Caco-2 (cell line): ENCODE results near the gene MRM1. TPM values are rescaled to one million over a fixed set of nuclear protein-coding genes. Genes with fewer than 3 reads are reported as not detected.

Experiments used
- BruUV-seq: library from RNA; stranded (reverse); fragments of 400-500 nt; replicated peaks from 2 replicates; lab custom pipeline; 2021; lab: Mats Ljungman, UMichigan
- CTCF ChIA-PET: fragments of 300-600 bp; sonication (Branson Sonifier 250); formaldehyde crosslinking; loops from one replicate; lab custom pipeline; 2022; ENCODE audit warnings: antibody characterized with exemption; lab: Charles Lee
- POLR2A ChIA-PET: fragments of 300-600 bp; sonication (Branson Sonifier 250); formaldehyde crosslinking; loops from one replicate; lab custom pipeline; 2022; ENCODE audit warnings: antibody characterized with exemption; lab: Charles Lee
- DNase-seq, 2 experiments: peaks; one replicate each; pipeline versions ENCODE4 v3.0.0 to v3.0.0-alpha.2; 2020 to 2022
- H3K27me3 ChIP-seq: replicated peaks from 2 replicates; pipeline ENCODE4 v1.6.0; 2011; ENCODE audit warnings: low read length; ENCODE audit not compliant: control insufficient read depth, insufficient read depth
- H3K36me3 ChIP-seq: 2 replicates; pipeline ENCODE4 v1.5.1; 2011; ENCODE audit warnings: low read length; ENCODE audit not compliant: control insufficient read depth, insufficient read depth
- H3K4me1 ChIP-seq: fragments of 250-450 bp; sonication (Bioruptor Pico); 2 replicates; pipeline ENCODE4 v1.5.1; 2020; ENCODE audit warnings: mild to moderate bottlenecking
- H3K4me3 ChIP-seq: 2 replicates; pipeline ENCODE4 v1.5.1; 2011; ENCODE audit warnings: low read depth, mild to moderate bottlenecking, control low read depth, low read length
- H3K9me3 ChIP-seq: fragments of 250-450 bp; sonication (Bioruptor Pico); 2 replicates; pipeline ENCODE4 v1.5.1; 2020; ENCODE audit warnings: mild to moderate bottlenecking, moderate library complexity
- H3K27ac Mint-ChIP-seq: one replicate; pipeline ENCODE4 v1.8.0; 2022; ENCODE audit warnings: mixed read lengths; ENCODE audit not compliant: unreplicated experiment
- H3K27me3 Mint-ChIP-seq: one replicate; pipeline ENCODE4 v1.8.0; 2022; ENCODE audit warnings: mixed read lengths; ENCODE audit not compliant: insufficient read depth, unreplicated experiment
- H3K36me3 Mint-ChIP-seq: one replicate; pipeline ENCODE4 v1.8.0; 2022; ENCODE audit warnings: mild to moderate bottlenecking, mixed read lengths; ENCODE audit not compliant: insufficient read depth, unreplicated experiment
- H3K4me1 Mint-ChIP-seq: one replicate; pipeline ENCODE4 v1.8.0; 2022; ENCODE audit warnings: low read depth, mixed read lengths; ENCODE audit not compliant: unreplicated experiment
- H3K4me3 Mint-ChIP-seq: one replicate; pipeline ENCODE4 v1.8.0; 2022; ENCODE audit warnings: mild to moderate bottlenecking, moderate library complexity, mixed read lengths; ENCODE audit not compliant: unreplicated experiment
- H3K9me3 Mint-ChIP-seq: one replicate; pipeline ENCODE4 v1.8.0; 2022; ENCODE audit warnings: mixed read lengths; ENCODE audit not compliant: unreplicated experiment
- intact Hi-C: fragments of 100-400 bp; cut with micrococcal nuclease; formaldehyde crosslinking; loops from one replicate; pipeline ENCODE4 v1.10.0; 2022; ENCODE audit not compliant: unreplicated experiment
- total RNA-seq: library from RNA; stranded (reverse); gene quantifications from 2 replicates; pipeline ENCODE4 v1.2.3, GENCODE V29; 2022
- TF ChIP-seq, protein P1 (sequence below), 2 experiments: fragments of 200-600 bp in 1 of 2; IDR thresholded peaks; 1 replicate in 1 of 2; 2 replicates in 1 of 2; pipeline versions ENCODE4 v1.5.1 to v1.8.0; 2011 to 2022; ENCODE audit warnings: antibody characterized with exemption in 1 of 2, control low read depth in 1 of 2, inconsistent platforms in 1 of 2, low read depth in 1 of 2, low read length in 1 of 2, mild to moderate bottlenecking in 1 of 2, moderate library complexity in 1 of 2; ENCODE audit not compliant: insufficient read depth in 1 of 2, severe bottlenecking in 1 of 2, unreplicated experiment in 1 of 2

The MRM1 gene
- total RNA-seq, 1 experiment from 2014 or later = 9.3 TPM

- Mint-ChIP-seq H3K27me3 (no peaks in the 10 kb centered on the region), H3K36me3 (peaks cover 86% of the 10 kb centered on the region), H3K4me1 (no peaks in the 10 kb centered on the region), H3K27ac (no peak overlapping the region), H3K4me3 (no peak overlapping the region), H3K9me3 (no peaks in the 10 kb centered on the region)
- POLR2A ChIA-PET = no interaction called here
- BruUV-seq = no TSS peak
- TF ChIP-seq, protein P1, sequence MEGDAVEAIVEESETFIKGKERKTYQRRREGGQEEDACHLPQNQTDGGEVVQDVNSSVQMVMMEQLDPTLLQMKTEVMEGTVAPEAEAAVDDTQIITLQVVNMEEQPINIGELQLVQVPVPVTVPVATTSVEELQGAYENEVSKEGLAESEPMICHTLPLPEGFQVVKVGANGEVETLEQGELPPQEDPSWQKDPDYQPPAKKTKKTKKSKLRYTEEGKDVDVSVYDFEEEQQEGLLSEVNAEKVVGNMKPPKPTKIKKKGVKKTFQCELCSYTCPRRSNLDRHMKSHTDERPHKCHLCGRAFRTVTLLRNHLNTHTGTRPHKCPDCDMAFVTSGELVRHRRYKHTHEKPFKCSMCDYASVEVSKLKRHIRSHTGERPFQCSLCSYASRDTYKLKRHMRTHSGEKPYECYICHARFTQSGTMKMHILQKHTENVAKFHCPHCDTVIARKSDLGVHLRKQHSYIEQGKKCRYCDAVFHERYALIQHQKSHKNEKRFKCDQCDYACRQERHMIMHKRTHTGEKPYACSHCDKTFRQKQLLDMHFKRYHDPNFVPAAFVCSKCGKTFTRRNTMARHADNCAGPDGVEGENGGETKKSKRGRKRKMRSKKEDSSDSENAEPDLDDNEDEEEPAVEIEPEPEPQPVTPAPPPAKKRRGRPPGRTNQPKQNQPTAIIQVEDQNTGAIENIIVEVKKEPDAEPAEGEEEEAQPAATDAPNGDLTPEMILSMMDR (IDR thresholded peaks at IDR 0.05; ENCODE audit: insufficient read depth in 1 of 2, low read depth in 1 of 2, low read length in 1 of 2, severe bottlenecking in 1 of 2, unreplicated experiment in 1 of 2) = no peak
- CTCF ChIA-PET = no interaction called here
- H3K4me1 ChIP-seq = no peaks in the 10 kb centered on the region
- no peaks in the 10 kb centered on the region for H3K27me3 ChIP-seq
- peaks cover 2% of the 10 kb centered on the region; the same call in 1 of the 2 replicates for H3K36me3 ChIP-seq
- H3K4me3 ChIP-seq = no peak overlapping the region
- no peaks in the 10 kb centered on the region for H3K9me3 ChIP-seq
- intact Hi-C loops = no loop called here
- no peak for DNase-seq
These were observed 26.4 kb upstream of the MRM1 start for GRCh38 chr17:36575028-36575427.

DNA sequence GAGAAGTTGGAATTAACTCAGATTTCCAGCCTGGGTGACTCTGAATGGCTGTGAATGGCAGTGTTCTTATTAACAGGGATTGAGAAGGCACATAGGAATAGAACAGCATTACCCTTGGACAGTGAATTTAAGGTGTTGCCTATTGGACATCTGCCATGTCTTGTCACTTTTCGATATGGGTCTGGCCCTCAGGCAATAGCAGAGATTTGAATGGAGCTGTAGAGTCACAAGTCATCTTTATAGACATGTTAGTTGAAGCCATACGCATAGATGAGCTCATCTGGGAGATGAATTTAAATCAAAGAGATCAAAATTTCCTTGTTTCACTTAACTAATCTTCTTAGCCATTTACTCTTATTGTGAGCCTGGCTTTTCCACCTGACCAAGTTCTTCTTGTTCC is 24.6 kb upstream of the MRM1 start:
- CTCF ChIA-PET = no interaction called here
- TF ChIP-seq, protein P1 (IDR thresholded peaks at IDR 0.05; ENCODE audit: insufficient read depth in 1 of 2, low read depth in 1 of 2, low read length in 1 of 2, severe bottlenecking in 1 of 2, unreplicated experiment in 1 of 2) = no peak
- Mint-ChIP-seq H3K4me1 (no peaks in the 10 kb centered on the region), H3K27ac (no peak overlapping the region), H3K4me3 (no peak overlapping the region), H3K9me3 (no peaks in the 10 kb centered on the region), H3K27me3 (no peaks in the 10 kb centered on the region), H3K36me3 (peaks cover 85% of the 10 kb centered on the region)
- Histone ChIP-seq H3K4me1 (no peaks in the 10 kb centered on the region), H3K9me3 (no peaks in the 10 kb centered on the region), H3K27me3 (no peaks in the 10 kb centered on the region), H3K36me3 (peaks cover 2% of the 10 kb centered on the region; the same call in 1 of the 2 replicates), H3K4me3 (no peak overlapping the region)
- BruUV-seq = no TSS peak
- DNase-seq = no peak
- intact Hi-C loops = no loop called here
- POLR2A ChIA-PET = no interaction called here

DNA sequence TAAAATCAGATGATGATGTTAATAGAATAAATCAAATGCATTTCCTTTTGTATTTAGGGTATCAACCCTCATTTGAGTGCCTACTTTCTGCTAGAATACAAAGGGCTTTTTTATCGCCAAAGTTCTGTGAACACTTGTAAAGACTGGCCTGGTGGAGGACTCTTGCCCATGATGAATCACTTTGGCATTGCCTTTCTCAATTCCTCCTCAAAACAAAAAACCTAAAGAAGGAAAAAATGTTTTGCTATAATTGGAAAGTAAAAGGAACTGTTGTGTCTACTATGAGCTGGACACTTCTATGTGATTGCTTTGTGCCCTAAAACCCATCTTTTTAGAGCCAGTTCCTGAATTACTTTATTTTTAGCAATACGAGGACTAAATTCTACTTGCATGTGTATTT is 22.7 kb upstream of the MRM1 start:
- H3K27ac Mint-ChIP-seq = no peak overlapping the region
- DNase-seq = no peak
- no TSS peak for BruUV-seq
- H3K27me3 Mint-ChIP-seq = no peaks in the 10 kb centered on the region
- TF ChIP-seq, protein P1 (IDR thresholded peaks at IDR 0.05; ENCODE audit: insufficient read depth in 1 of 2, low read depth in 1 of 2, low read length in 1 of 2, severe bottlenecking in 1 of 2, unreplicated experiment in 1 of 2) = no peak
- no peaks in the 10 kb centered on the region for H3K9me3 Mint-ChIP-seq
- no peaks in the 10 kb centered on the region for H3K4me1 Mint-ChIP-seq
- POLR2A ChIA-PET = no interaction called here
- no peak overlapping the region for H3K4me3 ChIP-seq
- peaks cover 2% of the 10 kb centered on the region; the same call in 1 of the 2 replicates for H3K36me3 ChIP-seq
- H3K4me1 ChIP-seq = no peaks in the 10 kb centered on the region
- no peaks in the 10 kb centered on the region for H3K9me3 ChIP-seq
- H3K36me3 Mint-ChIP-seq = peaks cover 84% of the 10 kb centered on the region
- no peak overlapping the region for H3K4me3 Mint-ChIP-seq
- intact Hi-C loops = no loop called here
- CTCF ChIA-PET = no interaction called here
- H3K27me3 ChIP-seq = no peaks in the 10 kb centered on the region
